CD4-positive, alpha-beta memory T cell (primary cell): ENCODE measurements around the gene DYRK2. TPM values are rescaled to one million over a fixed set of nuclear protein-coding genes. Genes with fewer than 3 reads are reported as not detected.

Experiments
- CTCF ChIA-PET: fragments of 350-600 bp; sonication (Branson Sonifier 250); formaldehyde crosslinking; loops from one replicate; lab custom pipeline; 2021; ENCODE audit warnings: inconsistent platforms; ENCODE audit not compliant: partially characterized antibody; lab: Charles Lee
- POLR2A ChIA-PET: fragments of 350-600 bp; sonication (Branson Sonifier 250); formaldehyde crosslinking; loops from one replicate; lab custom pipeline; 2021; ENCODE audit not compliant: partially characterized antibody; lab: Charles Lee
- DNase-seq, 5 donors: peaks; one replicate each; pipeline versions ENCODE4 v3.0.0 to v3.0.0-alpha.2; 2020 to 2022; ENCODE audit warnings: mixed read lengths in 1 of 5
- H3K27ac ChIP-seq: one replicate; pipeline ENCODE4 v1.7.0; 2013; ENCODE audit warnings: low read depth, low read length
- H3K27me3 ChIP-seq: 2 replicates; pipeline ENCODE4 v1.7.0; 2013; ENCODE audit warnings: mild to moderate bottlenecking, low read length, moderate library complexity; ENCODE audit not compliant: insufficient read depth
- H3K36me3 ChIP-seq: 2 replicates; pipeline ENCODE4 v1.7.0; 2013; ENCODE audit warnings: mild to moderate bottlenecking, low read length, moderate library complexity; ENCODE audit not compliant: insufficient read depth
- H3K4me1 ChIP-seq: 2 replicates; pipeline ENCODE4 v1.7.0; 2013; ENCODE audit warnings: mild to moderate bottlenecking, low read length, moderate library complexity; ENCODE audit not compliant: insufficient read depth
- H3K4me3 ChIP-seq, 2 donors: one replicate each; pipeline ENCODE4 v1.7.0; 2013; ENCODE audit warnings: low read length in 2 of 2, mild to moderate bottlenecking in 1 of 2
- H3K9me3 ChIP-seq, 2 donors: one replicate each; pipeline ENCODE4 v1.7.0; 2013; ENCODE audit warnings: low read length in 2 of 2, control low read depth in 1 of 2; ENCODE audit not compliant: control insufficient read depth in 1 of 2
- H3K27ac Mint-ChIP-seq, 7 donors: one replicate each; pipeline ENCODE4 v1.8.0; 2020 to 2021; ENCODE audit warnings: mixed read lengths in 7 of 7, mild to moderate bottlenecking in 6 of 7, inconsistent platforms in 3 of 7, moderate library complexity in 3 of 7
- H3K27me3 Mint-ChIP-seq, 2 donors: one replicate each; pipeline ENCODE4 v1.8.0; 2020 to 2021; ENCODE audit warnings: mixed read lengths in 2 of 2
- H3K36me3 Mint-ChIP-seq, 2 donors: one replicate each; pipeline ENCODE4 v1.8.0; 2020 to 2021; ENCODE audit warnings: mixed read lengths in 2 of 2, inconsistent platforms in 1 of 2, mild to moderate bottlenecking in 1 of 2
- H3K4me1 Mint-ChIP-seq, 4 donors: one replicate each; pipeline ENCODE4 v1.8.0; 2020 to 2021; ENCODE audit warnings: mixed read lengths in 4 of 4, mild to moderate bottlenecking in 1 of 4
- H3K4me3 Mint-ChIP-seq, 8 donors: one replicate each; pipeline ENCODE4 v1.8.0; 2020 to 2021; ENCODE audit warnings: mixed read lengths in 8 of 8, mild to moderate bottlenecking in 7 of 8, moderate library complexity in 6 of 8, inconsistent platforms in 3 of 8
- H3K9me3 Mint-ChIP-seq, 8 donors: one replicate each; pipeline ENCODE4 v1.8.0; 2020 to 2021; ENCODE audit warnings: mixed read lengths in 8 of 8, mild to moderate bottlenecking in 5 of 8, inconsistent platforms in 3 of 8, moderate library complexity in 1 of 8
- intact Hi-C: fragments of 100-400 bp; cut with micrococcal nuclease; formaldehyde crosslinking; loops from one replicate; pipeline ENCODE4 v1.15.1; 2023
- polyA plus RNA-seq, 2 donors: library from polyadenylated mRNA; unstranded; fragments of 300-500 nt; fragmentation: Illumina TruSeq; gene quantifications; one replicate each; pipeline ENCODE4 v1.2.3, GENCODE V29; 2021
- total RNA-seq, 2 experiments: library from RNA; stranded (reverse); gene quantifications; one replicate each; pipeline ENCODE4 v1.2.3, GENCODE V29; 2021

DYRK2 gene
- 100 to 1,000 TPM; 167 to 170 TPM for total RNA-seq
- 10 to 100 TPM; 30.8 to 79.3 TPM for polyA plus RNA-seq

DNA sequence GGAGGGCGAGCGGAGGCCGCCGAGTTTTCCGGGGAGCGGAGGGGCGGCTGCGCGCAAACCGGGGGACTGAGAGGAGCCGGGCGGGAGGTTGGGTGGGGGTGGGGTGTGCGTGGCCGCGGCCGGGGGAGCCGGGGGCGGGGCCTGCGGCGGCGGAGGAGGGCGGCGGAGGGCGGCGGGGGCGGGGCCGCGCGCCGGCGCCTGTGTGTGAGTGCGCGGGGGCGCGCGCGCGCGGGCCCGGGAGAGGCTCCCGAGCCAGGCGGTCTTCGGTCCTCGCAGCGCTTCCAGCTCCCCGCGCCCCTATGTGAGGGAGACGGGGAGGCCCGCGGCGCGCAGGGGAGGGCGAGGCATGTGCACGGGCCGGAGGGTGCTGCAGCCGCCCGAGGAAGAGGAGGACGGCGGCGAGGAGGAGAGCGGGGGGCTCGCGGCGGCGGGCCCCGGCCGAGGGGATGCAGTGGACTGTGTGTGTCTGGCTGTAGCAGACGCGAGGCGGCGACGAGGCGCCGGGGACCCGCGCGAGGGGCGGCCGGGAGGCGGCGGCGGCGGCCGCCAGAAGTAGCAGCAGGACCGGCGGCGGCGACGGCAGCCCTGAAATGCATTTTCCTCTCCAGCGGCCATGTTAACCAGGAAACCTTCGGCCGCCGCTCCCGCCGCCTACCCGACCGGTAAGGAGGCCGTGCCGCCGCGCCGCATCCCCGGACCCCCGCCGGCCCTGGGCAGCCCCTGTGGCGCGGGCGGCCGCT is at the start of gene DYRK2:
TSS of gene DYRK2 (plus strand) at position 225 of the 740 bp plus-strand sequence. CDS start at position 614, 389 bp downstream.
- H3K4me1 Mint-ChIP-seq, result peaks cover 28 to 46% (median 32%) of the 10 kb centered on the region in 4 donors
- peaks cover 0 to 2% (median 0%) of the 10 kb centered on the region in 8 donors for H3K9me3 Mint-ChIP-seq
- POLR2A ChIA-PET, result interaction anchor here (0.6 to 11.3 kb wide), 39 partner anchors 9 to 1346 kb away, joined by 3 to 338 read pairs (median 5); partner anchors contain the start of gene CAND1

DNA sequence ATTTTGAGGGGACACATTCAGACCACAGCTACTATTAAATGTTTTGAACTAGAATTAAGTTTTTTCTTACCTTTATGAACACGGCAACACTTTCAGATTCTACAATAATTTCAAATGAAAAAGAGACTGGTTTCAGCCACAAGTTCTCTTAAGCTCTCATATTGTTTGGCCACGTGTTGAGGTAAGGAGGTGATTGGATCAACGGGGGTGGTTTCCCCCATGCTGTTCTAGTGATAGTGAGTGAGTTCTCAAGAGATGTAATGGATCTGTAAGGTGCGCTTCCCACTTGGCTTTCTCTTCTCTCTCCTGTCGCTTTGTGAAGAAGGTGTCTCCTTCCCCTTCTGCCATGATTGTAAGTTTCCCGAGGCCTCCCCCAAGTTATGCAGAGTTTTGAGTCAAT is 48.9 kb upstream of the DYRK2 start:
- H3K9me3 Mint-ChIP-seq, result peaks cover 0 to 7% (median 1%) of the 10 kb centered on the region in 8 donors
- H3K4me3 Mint-ChIP-seq, result no peak overlapping the region
- ChIA-PET POLR2A (interaction anchor here (0.6 to 3.4 kb wide), 5 partner anchors 8 to 49 kb away, joined by 3 to 11 read pairs (median 6); partner anchors contain the start of gene DYRK2), CTCF (interaction anchor here (0.9 to 1.4 kb wide), 4 partner anchors 11 to 31 kb away, joined by 3 to 4 read pairs (median 3); no protein-coding TSS in a partner anchor)
- no peak overlapping the region for H3K4me3 ChIP-seq
- DNase-seq, result no peak
- H3K36me3 Mint-ChIP-seq, result no peaks in the 10 kb centered on the region
- intact Hi-C loops, result no loop called here
- H3K4me1 ChIP-seq, result peaks cover 4% of the 10 kb centered on the region
- H3K4me1 Mint-ChIP-seq, result peaks cover 2 to 7% (median 5%) of the 10 kb centered on the region in 4 donors
- no peaks in the 10 kb centered on the region for H3K9me3 ChIP-seq
- H3K36me3 ChIP-seq, result no peaks in the 10 kb centered on the region
- no peaks in the 10 kb centered on the region for H3K27me3 Mint-ChIP-seq
- no peaks in the 10 kb centered on the region for H3K27me3 ChIP-seq
- no peak overlapping the region for H3K27ac Mint-ChIP-seq
- no peak overlapping the region for H3K27ac ChIP-seq

More for the DNA sequence above, at the start of gene DYRK2:
- Mint-ChIP-seq H3K36me3 (peaks cover 25 to 32% of the 10 kb centered on the region in 2 donors), H3K4me3 (peak within 1 kb of the TSS; percentile 84 to 100 (median 98)), H3K27ac (peak within 1 kb of the TSS; percentile 89 to 98 (median 94)), H3K27me3 (no peaks in the 10 kb centered on the region)
- CTCF ChIA-PET, result interaction anchor here (0.8 to 3.6 kb wide), 17 partner anchors 10 to 294 kb away, joined by 3 to 15 read pairs (median 4); no protein-coding TSS in a partner anchor
- peak; percentile 75 to 79 (median 77) for DNase-seq
- H3K4me3 ChIP-seq, result peak within 1 kb of the TSS; percentile 42 to 84
- peaks cover 34% of the 10 kb centered on the region for H3K4me1 ChIP-seq
- no peaks in the 10 kb centered on the region for H3K36me3 ChIP-seq
- H3K27ac ChIP-seq, result peak within 1 kb of the TSS; percentile 69
- no peaks in the 10 kb centered on the region for H3K9me3 ChIP-seq
- intact Hi-C loops, result loop anchor here (1.0 kb wide), 2 partner anchors 18 to 69 kb away; no protein-coding TSS in a partner anchor
- no peaks in the 10 kb centered on the region for H3K27me3 ChIP-seq

DNA sequence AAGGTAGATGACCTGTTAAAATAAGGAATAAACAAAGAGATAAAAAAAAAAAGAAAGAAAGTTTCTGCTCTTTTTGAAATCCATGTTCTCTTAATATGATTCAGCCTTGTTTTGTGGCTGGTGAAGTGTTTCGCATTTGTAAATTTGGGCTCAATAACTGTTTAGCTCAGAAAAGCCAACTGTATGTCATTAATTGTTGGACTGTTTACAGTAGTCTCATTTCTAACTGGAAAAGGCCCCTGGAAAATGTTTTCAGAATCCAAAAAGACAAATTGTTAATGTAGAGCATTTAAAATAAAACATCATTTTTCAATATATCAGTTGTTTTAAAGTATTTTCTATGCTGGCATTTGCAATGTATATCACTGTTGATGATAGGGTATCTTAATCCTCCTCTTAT is 47.4 kb upstream of the DYRK2 start:
- ChIA-PET CTCF (no interaction called here), POLR2A (interaction anchor here (0.6 to 3.4 kb wide), 3 partner anchors 10 to 210 kb away, joined by 3 to 11 read pairs (median 4); partner anchors contain the start of gene DYRK2)

DNA sequence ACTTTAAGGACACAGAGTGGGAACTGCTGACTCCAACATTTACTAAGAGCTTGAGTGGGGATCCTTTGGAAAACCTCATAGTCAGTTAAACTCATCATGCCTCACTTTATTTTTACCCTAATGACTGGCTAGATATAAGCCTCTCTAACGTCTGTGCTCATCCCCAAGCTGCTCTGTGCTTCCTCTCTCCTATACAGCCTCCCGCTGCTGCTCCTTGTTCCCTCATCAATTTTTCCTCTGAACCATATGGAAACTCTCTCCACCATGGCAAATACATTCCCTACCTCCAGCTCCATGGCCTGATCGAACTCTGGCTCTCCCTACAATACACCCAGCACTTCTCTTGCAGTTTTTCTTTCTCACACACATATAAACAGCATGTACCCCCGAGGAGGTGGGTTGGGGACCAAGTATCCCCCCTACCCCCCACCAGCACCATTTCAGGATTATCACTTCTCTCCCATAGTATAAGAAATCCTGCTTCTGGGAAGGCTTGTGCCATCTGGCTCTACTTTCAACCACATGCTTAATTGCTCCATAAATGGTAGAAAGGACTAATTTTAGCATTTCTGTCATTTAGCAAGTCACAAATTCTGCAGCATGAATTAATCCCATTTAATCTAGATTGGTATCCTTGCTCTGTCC is 39.2 kb upstream of the DYRK2 start:
- peak overlapping the region in 1 of 7 donors; percentile 83 for H3K27ac Mint-ChIP-seq
- no peaks in the 10 kb centered on the region for H3K27me3 ChIP-seq
- ChIA-PET POLR2A (interaction anchor here (1.9 kb wide), 1 partner anchor 30 kb away, joined by 4 read pairs; no protein-coding TSS in a partner anchor), CTCF (interaction anchor here (1.4 kb wide), 1 partner anchor 11 kb away, joined by 3 read pairs; no protein-coding TSS in a partner anchor)
- H3K9me3 Mint-ChIP-seq, result no peaks in the 10 kb centered on the region
- H3K27me3 Mint-ChIP-seq, result no peaks in the 10 kb centered on the region
- peaks cover 0 to 2% (median 0%) of the 10 kb centered on the region in 4 donors for H3K4me1 Mint-ChIP-seq
- H3K4me3 Mint-ChIP-seq, result no peak overlapping the region
- H3K36me3 Mint-ChIP-seq, result no peaks in the 10 kb centered on the region
- H3K4me1 ChIP-seq, result no peaks in the 10 kb centered on the region
- no peak for DNase-seq
- H3K4me3 ChIP-seq, result no peak overlapping the region
- H3K9me3 ChIP-seq, result no peaks in the 10 kb centered on the region
- no peak overlapping the region for H3K27ac ChIP-seq
- intact Hi-C loops, result no loop called here
- no peaks in the 10 kb centered on the region for H3K36me3 ChIP-seq

More for the DNA sequence above, 47.4 kb upstream of the DYRK2 start:
- peaks cover 0 to 3% (median 2%) of the 10 kb centered on the region in 4 donors for H3K4me1 Mint-ChIP-seq
- H3K27me3 Mint-ChIP-seq, result no peaks in the 10 kb centered on the region
- no peak overlapping the region for H3K27ac Mint-ChIP-seq
- intact Hi-C loops, result no loop called here
- H3K4me3 Mint-ChIP-seq, result no peak overlapping the region
- Histone ChIP-seq H3K9me3 (no peaks in the 10 kb centered on the region), H3K27me3 (no peaks in the 10 kb centered on the region), H3K36me3 (no peaks in the 10 kb centered on the region), H3K4me1 (peaks cover 3% of the 10 kb centered on the region), H3K4me3 (no peak overlapping the region), H3K27ac (no peak overlapping the region)
- H3K36me3 Mint-ChIP-seq, result no peaks in the 10 kb centered on the region
- H3K9me3 Mint-ChIP-seq, result peaks cover 0 to 7% (median 1%) of the 10 kb centered on the region in 8 donors
- no peak for DNase-seq

DNA sequence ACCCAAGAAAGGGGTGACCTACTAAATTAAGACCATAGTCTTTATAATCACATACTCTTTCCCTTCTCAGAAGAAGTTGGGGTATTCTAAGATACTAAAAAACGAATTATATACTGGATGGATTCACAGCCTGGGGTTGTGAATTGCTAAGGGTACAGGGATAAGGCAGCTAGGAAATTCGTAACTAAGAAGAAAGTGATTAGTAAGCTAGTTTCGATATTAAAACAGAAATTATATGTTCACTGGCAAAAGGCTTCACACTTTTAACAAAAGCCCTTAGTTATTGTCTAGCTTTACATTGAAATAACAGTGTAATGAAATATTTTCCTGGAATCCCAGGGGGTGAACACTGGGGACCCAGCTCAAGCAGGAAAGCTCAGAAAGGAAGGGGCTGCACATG is 35.5 kb upstream of the DYRK2 start:
- Histone ChIP-seq H3K4me3 (no peak overlapping the region), H3K4me1 (no peaks in the 10 kb centered on the region), H3K27ac (no peak overlapping the region), H3K36me3 (no peaks in the 10 kb centered on the region), H3K9me3 (no peaks in the 10 kb centered on the region), H3K27me3 (no peaks in the 10 kb centered on the region)
- intact Hi-C loops, result no loop called here
- Mint-ChIP-seq H3K27ac (no peak overlapping the region), H3K27me3 (no peaks in the 10 kb centered on the region), H3K4me1 (peaks cover 0 to 3% (median 1%) of the 10 kb centered on the region in 4 donors), H3K4me3 (peak overlapping the region in 1 of 8 donors; percentile 8), H3K36me3 (no peaks in the 10 kb centered on the region), H3K9me3 (no peaks in the 10 kb centered on the region)
- CTCF ChIA-PET, result interaction anchor here (1.5 to 1.8 kb wide), 3 partner anchors 13 to 172 kb away, joined by 4 read pairs; partner anchors contain the start of gene DYRK2
- DNase-seq, result no peak
- POLR2A ChIA-PET, result interaction anchor here (0.9 kb wide), 1 partner anchor 18 kb away, joined by 3 read pairs; no protein-coding TSS in a partner anchor

DNA sequence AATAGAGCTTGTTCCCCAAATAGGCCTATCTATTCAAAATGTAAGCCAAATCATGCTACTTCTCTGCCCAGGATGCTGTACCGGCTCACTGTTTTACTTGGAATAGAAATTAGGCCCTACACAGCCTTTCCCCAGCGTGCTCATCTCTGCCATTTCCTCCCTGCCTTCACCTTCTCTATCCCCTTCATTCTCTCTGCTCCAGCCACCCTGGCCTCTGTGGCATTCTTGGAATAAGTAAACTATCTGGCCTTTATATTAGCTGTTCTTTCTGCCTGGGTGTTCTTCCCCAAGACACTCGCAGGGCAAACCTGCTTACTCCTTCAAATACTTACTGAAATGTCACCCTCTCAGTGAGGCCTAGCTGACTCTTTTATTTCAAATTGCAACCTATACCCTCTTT is 30.9 kb upstream of the DYRK2 start:
- Mint-ChIP-seq H3K27ac (no peak overlapping the region), H3K27me3 (no peaks in the 10 kb centered on the region), H3K9me3 (peaks cover 0 to 1% (median 0%) of the 10 kb centered on the region in 8 donors), H3K4me1 (peaks cover 0 to 6% (median 5%) of the 10 kb centered on the region in 4 donors), H3K36me3 (no peaks in the 10 kb centered on the region), H3K4me3 (no peak overlapping the region)
- H3K27me3 ChIP-seq, result no peaks in the 10 kb centered on the region
- no peaks in the 10 kb centered on the region for H3K4me1 ChIP-seq
- ChIA-PET CTCF (interaction anchor here (1.3 to 1.8 kb wide), 2 partner anchors 10 to 12 kb away, joined by 3 to 6 read pairs; no protein-coding TSS in a partner anchor), POLR2A (interaction anchor here (1.0 to 1.7 kb wide), 2 partner anchors 12 to 13 kb away, joined by 4 to 5 read pairs; no protein-coding TSS in a partner anchor)
- intact Hi-C loops, result no loop called here
- no peak overlapping the region for H3K4me3 ChIP-seq
- no peaks in the 10 kb centered on the region for H3K9me3 ChIP-seq
- H3K36me3 ChIP-seq, result no peaks in the 10 kb centered on the region
- no peak for DNase-seq
- no peak overlapping the region for H3K27ac ChIP-seq
